ENCODE data around the gene THAP7. TPM values are rescaled to one million over a fixed set of nuclear protein-coding genes. Genes with fewer than 3 reads are reported as not detected.
A peak's percentile ranks its signal among the peaks of the same experiment; 100 is the strongest.

The THAP7 gene
- total and polyA plus RNA-seq, 2 experiments from 2014 or later = 49.7 to 61.1 TPM

DNA sequence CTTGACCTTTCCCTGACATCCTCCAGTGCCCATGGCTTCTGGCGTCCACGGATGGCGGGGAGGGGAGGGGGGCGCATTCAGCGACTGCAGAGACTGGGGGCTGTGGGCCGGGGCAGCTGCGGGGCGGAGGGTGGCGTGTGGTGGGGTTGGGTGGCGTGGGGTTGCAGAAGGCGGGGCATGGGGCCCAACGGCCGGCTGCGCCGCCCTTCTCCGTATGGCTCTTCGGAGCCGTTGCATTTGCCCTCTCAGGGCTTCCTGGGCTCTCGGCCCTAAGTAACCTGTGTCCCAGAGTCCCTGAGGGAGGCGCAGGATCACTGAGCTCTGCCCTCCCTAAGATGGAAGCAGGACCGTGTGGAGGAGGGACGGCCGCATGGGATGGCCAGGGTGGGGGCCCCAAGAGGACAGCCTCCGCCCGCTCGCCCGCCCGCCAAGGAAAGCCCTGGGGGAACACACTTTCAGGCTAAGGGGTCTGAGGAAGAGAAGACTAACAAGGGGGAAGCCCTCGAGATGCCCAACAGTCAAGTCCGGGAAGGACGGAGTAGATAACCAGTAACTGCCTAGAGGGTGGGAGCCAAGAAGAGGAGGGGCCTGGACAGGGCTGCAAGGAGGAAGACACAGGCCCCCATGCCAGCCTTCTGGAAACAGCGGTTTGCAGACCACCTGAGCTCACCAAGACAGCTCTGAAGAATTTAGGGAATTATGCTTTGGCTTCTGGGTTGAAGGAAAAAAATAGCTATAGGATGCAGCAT lies 44.1 kb downstream of the THAP7 start:
- Histone ChIP-seq H3K27me3 (peaks cover 21% of the 10 kb centered on the region), H3K4me3 (peak overlapping the region; percentile 40), H3K27ac (no peak overlapping the region), H3K4me1 (ENCODE audit: low read depth) (peaks cover 6% of the 10 kb centered on the region), H3K36me3 (peaks cover 10% of the 10 kb centered on the region), H3K9me3 (ENCODE audit: low read depth) (no peaks in the 10 kb centered on the region)
- TF ChIP-seq, protein P1, sequence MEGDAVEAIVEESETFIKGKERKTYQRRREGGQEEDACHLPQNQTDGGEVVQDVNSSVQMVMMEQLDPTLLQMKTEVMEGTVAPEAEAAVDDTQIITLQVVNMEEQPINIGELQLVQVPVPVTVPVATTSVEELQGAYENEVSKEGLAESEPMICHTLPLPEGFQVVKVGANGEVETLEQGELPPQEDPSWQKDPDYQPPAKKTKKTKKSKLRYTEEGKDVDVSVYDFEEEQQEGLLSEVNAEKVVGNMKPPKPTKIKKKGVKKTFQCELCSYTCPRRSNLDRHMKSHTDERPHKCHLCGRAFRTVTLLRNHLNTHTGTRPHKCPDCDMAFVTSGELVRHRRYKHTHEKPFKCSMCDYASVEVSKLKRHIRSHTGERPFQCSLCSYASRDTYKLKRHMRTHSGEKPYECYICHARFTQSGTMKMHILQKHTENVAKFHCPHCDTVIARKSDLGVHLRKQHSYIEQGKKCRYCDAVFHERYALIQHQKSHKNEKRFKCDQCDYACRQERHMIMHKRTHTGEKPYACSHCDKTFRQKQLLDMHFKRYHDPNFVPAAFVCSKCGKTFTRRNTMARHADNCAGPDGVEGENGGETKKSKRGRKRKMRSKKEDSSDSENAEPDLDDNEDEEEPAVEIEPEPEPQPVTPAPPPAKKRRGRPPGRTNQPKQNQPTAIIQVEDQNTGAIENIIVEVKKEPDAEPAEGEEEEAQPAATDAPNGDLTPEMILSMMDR (IDR thresholded peaks at IDR 0.05; ENCODE audit: low read depth, low read length) = no peak
- DNase-seq (ENCODE audit: low read depth in 1 of 2, low spot score in 1 of 2) = peak; percentile 41 to 52

DNA sequence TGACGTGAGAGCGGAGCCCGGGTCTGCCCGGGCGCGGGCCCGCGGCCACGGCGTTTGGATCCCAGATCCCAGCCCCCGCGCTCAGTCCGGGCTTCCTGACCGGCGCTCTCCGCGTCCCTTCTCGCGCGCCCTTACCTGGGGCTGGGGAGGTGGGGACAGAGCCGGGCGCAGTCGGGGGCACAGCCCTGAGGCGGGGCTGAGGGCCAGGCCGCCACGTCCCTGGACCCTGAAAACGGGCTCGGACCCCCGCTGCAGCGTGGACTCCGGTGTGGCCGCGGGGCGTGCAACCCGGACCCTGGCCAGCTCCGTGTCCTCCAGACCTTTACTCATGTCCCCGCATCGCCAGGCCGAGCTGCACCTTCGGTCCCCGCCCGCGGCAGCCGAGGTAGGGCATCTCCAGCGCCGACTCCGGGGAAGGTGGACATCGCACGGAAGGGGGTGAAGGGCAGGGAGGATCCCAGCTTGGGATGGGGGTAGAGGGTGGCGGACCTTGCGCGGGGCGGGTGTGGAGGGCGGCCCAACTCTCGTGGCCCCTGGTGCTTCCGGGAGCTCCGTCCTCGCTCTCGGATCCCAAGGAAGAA lies 44.7 kb downstream of the THAP7 start:
- peak overlapping the region; percentile 40 for H3K4me3 ChIP-seq
- TF ChIP-seq, protein P1 (IDR thresholded peaks at IDR 0.05; ENCODE audit: low read depth, low read length) = no peak
- H3K27me3 ChIP-seq = peaks cover 15% of the 10 kb centered on the region
- H3K36me3 ChIP-seq = peaks cover 15% of the 10 kb centered on the region
- no peak overlapping the region for H3K27ac ChIP-seq
- peak; percentile 29 to 35 for DNase-seq (ENCODE audit: low read depth in 1 of 2, low spot score in 1 of 2)
- peaks cover 13% of the 10 kb centered on the region for H3K4me1 ChIP-seq (ENCODE audit: low read depth)
- no peaks in the 10 kb centered on the region for H3K9me3 ChIP-seq (ENCODE audit: low read depth)

- TF ChIP-seq, protein P1 (IDR thresholded peaks at IDR 0.05; ENCODE audit: low read depth, low read length) = peak; percentile 20
- H3K36me3 ChIP-seq = peaks cover 15% of the 10 kb centered on the region
- H3K27ac ChIP-seq = no peak overlapping the region
- H3K27me3 ChIP-seq = peaks cover 15% of the 10 kb centered on the region
- H3K4me1 ChIP-seq (ENCODE audit: low read depth) = peaks cover 19% of the 10 kb centered on the region
- H3K4me3 ChIP-seq = peak overlapping the region; percentile 40
- DNase-seq (ENCODE audit: low read depth in 1 of 2, low spot score in 1 of 2) = peak in 1 of 2 donors; percentile 50
- H3K9me3 ChIP-seq (ENCODE audit: low read depth) = no peaks in the 10 kb centered on the region
Observed at GRCh38 chr22:20956258-20957101, 45.4 kb downstream of the THAP7 start.

- Histone ChIP-seq H3K4me1 (ENCODE audit: low read depth) (peaks cover 19% of the 10 kb centered on the region), H3K27me3 (peaks cover 15% of the 10 kb centered on the region), H3K9me3 (ENCODE audit: low read depth) (no peaks in the 10 kb centered on the region), H3K27ac (no peak overlapping the region), H3K36me3 (peaks cover 24% of the 10 kb centered on the region), H3K4me3 (no peak overlapping the region)
- DNase-seq (ENCODE audit: low read depth in 1 of 2, low spot score in 1 of 2) = no peak
- TF ChIP-seq, protein P1 (IDR thresholded peaks at IDR 0.05; ENCODE audit: low read depth, low read length) = no peak
Observed at GRCh38 chr22:20955548-20955947, 46.4 kb downstream of the THAP7 start.

DNA sequence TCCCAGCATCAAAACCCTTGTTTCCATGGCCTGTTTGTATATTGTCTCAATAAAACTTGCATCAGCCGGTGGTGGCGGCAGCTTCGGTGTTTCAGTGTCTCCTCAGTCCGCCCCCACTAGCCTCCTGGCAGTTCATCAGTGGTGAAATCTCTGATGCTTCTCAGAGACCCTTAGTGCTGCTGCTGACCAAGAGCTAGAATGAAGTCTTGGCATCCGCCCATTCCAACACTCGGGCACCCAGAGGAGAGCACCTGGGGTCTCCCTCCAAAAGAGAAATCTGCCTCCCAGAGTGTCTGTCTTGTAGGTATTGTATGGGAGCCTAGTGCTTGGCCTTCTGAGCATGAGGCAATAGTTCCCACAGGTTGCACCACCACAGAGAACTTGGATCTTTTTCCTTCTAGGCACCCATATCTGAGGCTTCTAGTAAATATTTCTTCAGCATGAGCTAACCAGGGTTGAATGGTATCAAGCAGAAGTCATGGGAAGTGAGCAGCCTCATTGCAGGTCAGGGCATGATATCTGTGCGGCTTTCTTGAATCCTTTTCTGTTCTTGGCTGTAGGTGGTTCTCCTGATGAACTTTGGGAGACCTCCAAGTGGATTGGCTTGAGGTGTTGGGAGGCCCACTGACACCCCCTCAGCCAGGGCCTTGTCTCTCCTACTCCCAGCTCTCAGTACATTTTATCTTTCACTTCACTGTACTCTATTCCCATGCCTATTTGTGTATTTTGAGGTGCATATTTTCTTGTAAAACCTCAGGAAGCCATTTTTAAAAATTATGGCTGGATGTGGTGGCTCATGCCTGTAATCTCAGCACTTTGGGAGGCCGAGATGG lies 48.0 kb downstream of the THAP7 start:
- Histone ChIP-seq H3K9me3 (ENCODE audit: low read depth) (no peaks in the 10 kb centered on the region), H3K4me1 (ENCODE audit: low read depth) (peaks cover 19% of the 10 kb centered on the region), H3K27me3 (peaks cover 15% of the 10 kb centered on the region), H3K36me3 (peaks cover 31% of the 10 kb centered on the region), H3K27ac (no peak overlapping the region), H3K4me3 (no peak overlapping the region)
- peak in 1 of 2 donors; percentile 88 for DNase-seq (ENCODE audit: low read depth in 1 of 2, low spot score in 1 of 2)
- TF ChIP-seq, protein P1 (IDR thresholded peaks at IDR 0.05; ENCODE audit: low read depth, low read length) = no peak
